Measurements from ENCODE around the gene REG1B.

REG1B gene, protein sequence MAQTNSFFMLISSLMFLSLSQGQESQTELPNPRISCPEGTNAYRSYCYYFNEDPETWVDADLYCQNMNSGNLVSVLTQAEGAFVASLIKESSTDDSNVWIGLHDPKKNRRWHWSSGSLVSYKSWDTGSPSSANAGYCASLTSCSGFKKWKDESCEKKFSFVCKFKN

DNA sequence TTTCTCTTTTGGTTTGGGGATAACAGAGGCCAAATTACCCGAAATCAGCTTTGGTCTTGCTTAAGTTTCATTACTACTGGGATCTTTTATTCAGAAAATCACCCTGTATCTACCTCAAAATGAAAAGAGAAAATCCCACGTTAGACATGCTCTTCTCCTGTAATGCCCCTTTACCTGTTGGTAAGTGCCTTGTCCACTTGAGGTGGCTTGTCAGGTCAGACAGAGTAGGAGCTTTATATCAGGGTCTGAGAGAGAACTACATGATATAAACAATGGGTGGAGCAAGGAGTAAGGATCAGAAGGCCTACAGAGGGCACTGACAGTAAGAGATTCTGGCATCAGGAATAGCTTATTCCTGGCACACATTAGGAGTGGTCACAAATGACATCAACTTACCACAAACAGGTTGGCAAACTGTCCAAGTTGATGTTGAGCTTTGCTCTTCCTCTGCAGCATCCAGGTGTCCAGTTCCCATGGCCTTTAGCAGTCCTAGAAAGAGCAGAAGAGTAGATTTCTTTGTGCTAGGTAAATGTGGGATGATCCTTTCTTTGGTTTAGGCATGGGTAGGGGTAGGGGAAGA lies at the start of gene REG1B:
REG1B (minus strand) TSS at position 209 of the 580 bp plus-strand sequence. CDS start 381 bp downstream, outside the sequence.
- no peak within 1 kb of the TSS for H3K27ac Mint-ChIP-seq
- no peaks in the 10 kb centered on the region for H3K36me3 Mint-ChIP-seq
- no peak within 1 kb of the TSS for H3K4me3 Mint-ChIP-seq
- ATAC-seq, result no peak
- H3K9me3 Mint-ChIP-seq, result no peaks in the 10 kb centered on the region
- no peaks in the 10 kb centered on the region for H3K4me1 Mint-ChIP-seq
- no peaks in the 10 kb centered on the region for H3K27me3 Mint-ChIP-seq

DNA sequence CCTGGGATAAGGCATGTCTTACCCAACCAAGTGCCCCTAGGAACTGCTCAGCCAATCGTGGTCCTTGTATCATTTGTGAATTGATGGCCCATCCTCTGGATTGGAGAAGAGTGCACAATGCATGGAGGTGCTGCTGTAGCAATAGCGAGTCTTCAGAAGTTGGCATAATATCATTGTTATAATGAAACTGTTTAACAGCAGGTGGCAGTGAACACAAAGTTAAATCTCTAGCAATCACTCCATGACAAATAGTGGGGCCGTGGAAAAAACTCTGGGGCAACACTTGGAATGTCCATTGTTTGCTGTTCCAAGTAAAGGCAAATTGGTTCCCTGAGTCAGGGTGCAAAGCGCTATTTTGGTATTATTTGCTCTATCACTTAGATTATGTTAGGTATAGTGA lies 43.9 kb upstream of the REG1B start:
- Mint-ChIP-seq H3K9me3 (peaks cover 3% of the 10 kb centered on the region), H3K36me3 (no peaks in the 10 kb centered on the region), H3K27me3 (no peaks in the 10 kb centered on the region), H3K4me1 (no peaks in the 10 kb centered on the region), H3K27ac (no peak overlapping the region), H3K4me3 (no peak overlapping the region)
- no peak for ATAC-seq

DNA sequence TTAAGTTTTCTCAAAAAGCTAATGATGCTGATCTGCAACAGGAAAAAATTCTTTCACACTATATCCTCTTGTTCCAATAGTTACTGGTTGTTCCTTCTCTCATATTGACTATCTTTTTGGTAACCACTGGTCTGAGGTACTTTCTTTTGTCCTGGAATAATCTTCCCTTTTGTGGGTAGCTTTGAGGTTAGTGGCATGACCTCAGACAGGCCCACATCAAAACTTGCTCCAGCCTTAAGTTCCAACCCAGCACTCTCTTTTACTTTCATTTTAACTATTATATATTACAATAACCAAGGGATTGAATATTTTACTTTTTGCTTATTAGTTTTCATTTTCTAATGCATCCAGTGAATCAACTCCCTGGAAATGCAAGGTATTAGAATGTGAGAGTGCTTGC lies 42.0 kb upstream of the REG1B start:
- Mint-ChIP-seq H3K36me3 (no peaks in the 10 kb centered on the region), H3K4me1 (no peaks in the 10 kb centered on the region), H3K27ac (no peak overlapping the region), H3K27me3 (no peaks in the 10 kb centered on the region), H3K9me3 (peaks cover 3% of the 10 kb centered on the region), H3K4me3 (no peak overlapping the region)
- ATAC-seq, result no peak

DNA sequence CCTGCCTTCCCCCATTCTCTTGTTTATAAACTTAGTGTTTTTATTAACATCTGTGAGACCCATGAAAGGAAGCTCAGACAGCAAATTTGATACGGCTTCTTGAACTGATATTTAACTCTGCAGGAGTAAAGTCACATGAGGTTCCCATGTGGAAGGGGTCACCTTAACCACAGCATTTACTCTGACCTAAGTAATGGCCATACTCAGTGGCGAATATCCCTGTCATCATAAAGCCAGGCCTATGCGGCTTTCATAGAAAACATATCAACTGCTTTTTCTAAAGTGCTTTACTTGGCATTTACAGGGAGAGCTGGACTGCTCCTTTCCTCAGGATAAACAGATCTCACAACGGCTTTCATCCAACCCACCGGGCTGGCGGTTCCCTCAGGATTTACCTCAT lies 41.5 kb upstream of the REG1B start:
- Mint-ChIP-seq H3K36me3 (no peaks in the 10 kb centered on the region), H3K27me3 (no peaks in the 10 kb centered on the region), H3K9me3 (peaks cover 3% of the 10 kb centered on the region), H3K4me3 (no peak overlapping the region), H3K4me1 (no peaks in the 10 kb centered on the region), H3K27ac (no peak overlapping the region)
- no peak for ATAC-seq

DNA sequence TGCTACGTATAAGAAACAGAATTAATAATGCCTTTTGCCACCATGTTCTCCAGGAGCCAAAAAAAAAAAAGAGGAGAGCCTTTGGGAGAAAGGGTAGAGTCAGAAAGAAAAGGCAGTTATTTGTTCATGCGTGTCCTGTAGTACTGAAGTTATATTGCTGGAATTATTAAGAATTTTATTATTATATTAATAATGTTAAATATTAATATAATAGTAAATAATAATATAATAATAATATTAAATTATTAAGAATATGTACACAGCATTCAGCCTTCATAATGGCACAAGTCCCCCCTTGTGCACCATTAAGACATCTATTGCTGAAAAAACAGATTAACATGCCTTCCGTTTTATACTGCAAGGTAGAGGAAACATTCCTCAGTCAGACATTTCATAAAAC lies 40.6 kb upstream of the REG1B start:
- peaks cover 3% of the 10 kb centered on the region for H3K9me3 Mint-ChIP-seq
- H3K27ac Mint-ChIP-seq, result no peak overlapping the region
- no peaks in the 10 kb centered on the region for H3K4me1 Mint-ChIP-seq
- H3K36me3 Mint-ChIP-seq, result no peaks in the 10 kb centered on the region
- ATAC-seq, result no peak
- no peaks in the 10 kb centered on the region for H3K27me3 Mint-ChIP-seq
- H3K4me3 Mint-ChIP-seq, result no peak overlapping the region

DNA sequence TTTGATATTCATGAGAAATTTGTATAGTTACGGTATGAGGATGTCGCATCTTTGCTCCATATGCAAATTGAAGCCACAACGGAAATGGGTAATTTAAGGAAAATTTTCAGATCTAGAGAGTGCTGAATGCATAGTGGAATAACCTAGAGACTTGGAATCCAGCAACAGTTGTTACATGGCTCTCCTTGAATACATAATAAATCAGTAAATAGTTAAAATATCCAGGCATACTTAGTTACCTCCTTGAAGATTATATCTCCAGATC lies 37.9 kb upstream of the REG1B start:
- no peaks in the 10 kb centered on the region for H3K4me1 Mint-ChIP-seq
- H3K4me3 Mint-ChIP-seq, result no peak overlapping the region
- no peak for ATAC-seq
- no peak overlapping the region for H3K27ac Mint-ChIP-seq
- no peaks in the 10 kb centered on the region for H3K27me3 Mint-ChIP-seq
- no peaks in the 10 kb centered on the region for H3K36me3 Mint-ChIP-seq
- H3K9me3 Mint-ChIP-seq, result peaks cover 3% of the 10 kb centered on the region

DNA sequence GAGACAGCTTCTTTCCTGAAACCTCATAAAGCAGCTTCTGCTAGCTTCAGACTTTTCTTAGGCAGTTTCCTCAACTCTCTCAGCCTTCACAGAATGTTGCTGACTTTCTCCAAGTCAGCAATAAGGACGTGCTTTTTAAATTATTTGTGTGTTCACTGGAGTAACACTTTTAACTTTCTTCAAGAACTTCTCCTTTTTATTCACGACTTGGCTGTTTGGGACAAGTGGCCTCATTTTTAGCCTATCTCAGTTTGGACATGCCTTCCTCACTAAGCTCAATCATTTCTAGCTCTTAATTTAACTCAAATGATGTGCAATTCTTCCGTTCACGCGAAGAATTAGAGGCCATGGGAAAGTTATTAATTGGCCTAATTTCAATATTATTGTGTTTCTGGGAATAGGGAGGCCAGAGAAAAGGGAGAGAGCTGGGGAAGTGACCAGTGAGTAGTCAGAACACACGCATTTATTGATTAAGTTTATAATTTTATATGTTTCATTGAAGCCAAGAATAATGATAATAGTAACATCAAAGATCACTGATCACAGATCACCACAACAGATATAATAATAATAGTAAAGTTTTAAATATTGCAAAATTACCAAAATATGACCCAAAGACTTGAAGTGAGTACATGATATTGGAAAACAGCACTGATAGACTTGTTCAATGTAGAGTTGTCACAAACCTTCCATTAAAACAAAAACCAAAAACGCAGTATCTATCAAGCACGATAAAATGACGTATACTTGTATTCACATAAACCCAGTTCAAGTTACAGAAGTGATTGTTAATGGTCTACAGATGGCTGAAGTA lies 37.3 kb upstream of the REG1B start:
- no peak for ATAC-seq
- Mint-ChIP-seq H3K36me3 (no peaks in the 10 kb centered on the region), H3K27me3 (no peaks in the 10 kb centered on the region), H3K4me3 (no peak overlapping the region), H3K4me1 (no peaks in the 10 kb centered on the region), H3K27ac (no peak overlapping the region), H3K9me3 (peaks cover 3% of the 10 kb centered on the region)

DNA sequence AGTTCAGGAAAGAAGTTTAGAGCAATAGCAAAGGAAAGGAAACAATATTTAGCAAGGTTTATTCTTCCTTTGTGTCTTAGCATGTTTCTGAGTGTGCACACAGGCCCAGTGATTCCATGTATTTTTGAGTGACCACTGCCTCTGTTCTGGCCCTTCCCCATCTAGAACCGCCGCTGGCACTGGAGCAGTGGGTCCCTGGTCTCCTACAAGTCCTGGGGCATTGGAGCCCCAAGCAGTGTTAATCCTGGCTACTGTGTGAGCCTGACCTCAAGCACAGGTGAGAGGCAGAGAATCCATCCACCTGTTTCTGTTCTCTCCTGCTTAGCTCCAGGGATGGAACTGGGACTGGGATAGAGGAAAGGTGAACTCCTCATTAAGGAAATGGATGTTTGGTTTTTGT lies 34.9 kb upstream of the REG1B start:
- no peak for ATAC-seq
- H3K27ac Mint-ChIP-seq, result no peak overlapping the region
- H3K27me3 Mint-ChIP-seq, result no peaks in the 10 kb centered on the region
- no peak overlapping the region for H3K4me3 Mint-ChIP-seq
- no peaks in the 10 kb centered on the region for H3K36me3 Mint-ChIP-seq
- no peaks in the 10 kb centered on the region for H3K4me1 Mint-ChIP-seq
- H3K9me3 Mint-ChIP-seq, result no peaks in the 10 kb centered on the region

DNA sequence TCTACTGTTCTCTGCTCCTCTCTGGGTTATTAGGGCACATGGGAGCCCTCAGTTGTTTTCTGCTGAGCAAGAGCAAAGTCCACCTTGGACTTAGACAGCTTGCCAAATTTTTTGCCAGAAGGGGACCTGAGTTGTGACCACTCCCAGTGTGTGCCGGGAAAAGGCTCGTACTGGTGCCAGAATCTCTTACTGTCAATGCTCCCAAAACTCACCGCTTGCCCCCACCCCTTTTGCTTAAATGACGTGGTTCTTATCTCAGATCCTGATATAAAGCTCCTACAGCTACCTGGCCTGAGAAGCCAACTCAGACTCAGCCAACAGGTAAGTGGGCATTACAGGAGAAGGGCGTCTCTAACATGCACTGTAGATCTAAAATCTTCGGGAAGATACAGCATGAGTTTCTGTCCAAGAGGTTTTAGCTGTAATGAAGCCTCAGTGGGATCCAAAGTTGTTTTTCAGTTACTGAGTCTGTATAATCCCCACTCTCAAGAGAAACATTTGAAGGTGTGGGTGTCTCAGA lies 32.5 kb upstream of the REG1B start, which contains the start of gene REG1A:
REG1A (plus strand) TSS at position 295 of the 520 bp plus-strand sequence. CDS start 374 bp downstream, outside the sequence.
- no peak within 1 kb of the TSS for H3K27ac Mint-ChIP-seq
- no peaks in the 10 kb centered on the region for H3K27me3 Mint-ChIP-seq
- no peak for ATAC-seq
- H3K9me3 Mint-ChIP-seq, result no peaks in the 10 kb centered on the region
- no peak within 1 kb of the TSS for H3K4me3 Mint-ChIP-seq
- H3K36me3 Mint-ChIP-seq, result no peaks in the 10 kb centered on the region
- H3K4me1 Mint-ChIP-seq, result no peaks in the 10 kb centered on the region

DNA sequence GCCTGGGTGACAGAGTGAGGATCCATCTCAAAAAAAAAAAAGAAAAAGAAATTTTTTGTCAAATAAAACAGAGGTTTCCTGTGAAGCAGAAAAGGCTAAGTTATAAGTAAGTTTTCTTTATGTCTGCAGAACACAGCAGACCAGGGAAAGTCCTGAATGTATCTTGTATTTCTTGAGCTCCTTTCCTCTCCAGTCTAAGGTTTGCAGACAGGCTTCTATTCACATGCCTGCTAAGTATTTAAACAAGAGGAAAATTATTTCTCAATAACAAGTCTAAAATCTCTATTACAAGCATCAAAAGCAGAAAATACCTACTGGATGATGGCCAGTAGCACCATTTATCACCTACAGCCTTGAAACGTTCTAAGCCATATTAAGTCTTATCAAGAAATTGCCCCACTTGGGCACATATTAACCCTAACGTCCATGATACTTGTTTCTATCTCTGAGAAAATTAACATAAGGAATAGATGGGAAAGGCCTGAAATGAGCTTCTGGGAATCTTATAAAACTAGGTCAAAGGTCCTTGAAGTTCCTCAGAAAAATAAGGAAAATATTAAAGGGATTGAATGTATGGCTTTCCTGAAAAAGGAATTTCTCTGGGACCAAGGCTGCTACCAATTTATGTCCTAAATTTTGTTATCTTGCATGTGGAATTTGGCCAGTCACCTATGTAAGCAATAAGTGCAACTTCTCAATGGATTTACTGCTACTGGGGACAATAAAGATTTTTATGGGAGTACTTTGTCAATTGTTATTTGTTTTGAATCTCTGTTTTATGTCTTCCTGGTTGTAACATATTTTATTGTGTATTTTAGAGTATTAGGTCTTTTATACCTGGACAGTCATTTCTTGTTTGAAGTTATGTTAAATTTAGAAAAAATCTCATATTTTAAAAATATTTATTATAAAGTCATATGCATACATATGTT lies 29.5 kb upstream of the REG1B start:
- H3K27ac Mint-ChIP-seq, result no peak overlapping the region
- no peaks in the 10 kb centered on the region for H3K27me3 Mint-ChIP-seq
- H3K4me3 Mint-ChIP-seq, result no peak overlapping the region
- no peaks in the 10 kb centered on the region for H3K36me3 Mint-ChIP-seq
- no peak for ATAC-seq
- peaks cover 4% of the 10 kb centered on the region for H3K9me3 Mint-ChIP-seq
- H3K4me1 Mint-ChIP-seq, result no peaks in the 10 kb centered on the region

DNA sequence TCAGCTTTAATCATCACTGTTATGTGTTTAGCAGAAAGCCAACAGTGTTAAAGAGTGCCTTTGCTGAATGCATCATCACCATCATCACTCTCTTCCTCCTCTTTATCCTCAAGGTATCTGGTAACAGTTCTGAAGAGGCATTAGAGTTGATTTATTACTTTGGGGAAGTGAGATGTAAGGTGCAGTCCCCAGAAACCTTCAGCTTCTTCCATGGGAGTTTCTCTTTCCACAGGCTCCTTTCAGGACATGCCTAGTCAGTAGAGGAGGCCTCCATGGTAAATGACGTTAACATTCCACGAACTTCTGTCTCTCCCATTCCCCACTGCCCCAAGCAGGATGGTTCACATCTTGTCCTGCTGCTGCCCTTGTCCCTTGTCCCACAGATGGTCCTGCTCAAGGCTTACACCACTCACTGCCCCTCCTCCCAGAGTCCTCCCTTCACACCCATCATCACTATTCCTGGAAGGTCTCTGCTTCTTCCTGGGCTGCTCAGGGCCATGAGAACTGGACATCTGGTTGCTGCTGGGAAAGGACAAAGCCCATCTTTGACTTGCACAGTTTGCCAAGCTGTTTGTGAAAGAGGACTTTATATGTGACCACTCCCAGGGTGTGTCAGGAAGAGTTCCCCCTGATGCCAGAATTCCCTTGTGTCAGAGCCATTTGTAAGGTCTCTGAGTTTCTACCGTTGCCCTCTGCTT lies 27.2 kb upstream of the REG1B start:
- Mint-ChIP-seq H3K9me3 (peaks cover 4% of the 10 kb centered on the region), H3K27ac (no peak overlapping the region), H3K4me1 (no peaks in the 10 kb centered on the region), H3K4me3 (no peak overlapping the region), H3K27me3 (no peaks in the 10 kb centered on the region), H3K36me3 (no peaks in the 10 kb centered on the region)
- no peak for ATAC-seq

DNA sequence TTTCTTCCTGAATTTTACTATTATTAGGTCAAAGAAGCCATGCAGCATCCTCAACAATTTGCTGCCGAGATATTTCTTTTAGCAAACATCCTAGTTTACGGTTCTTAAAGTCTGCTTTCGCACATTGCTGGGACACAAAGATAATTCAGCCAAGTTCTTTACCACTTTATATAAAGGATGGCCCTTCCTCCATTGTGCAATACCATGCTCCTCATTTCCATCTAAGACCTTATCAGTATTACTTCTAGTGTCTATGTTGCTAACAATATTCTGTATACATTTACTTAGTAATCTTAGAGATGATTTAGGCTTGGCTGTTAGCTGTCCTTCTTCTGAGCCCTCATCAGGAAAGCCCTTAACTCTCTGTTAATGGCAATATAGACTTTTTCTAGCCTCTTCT lies 24.5 kb upstream of the REG1B start:
- Mint-ChIP-seq H3K27me3 (no peaks in the 10 kb centered on the region), H3K4me1 (no peaks in the 10 kb centered on the region), H3K27ac (no peak overlapping the region), H3K36me3 (no peaks in the 10 kb centered on the region), H3K4me3 (no peak overlapping the region), H3K9me3 (peaks cover 4% of the 10 kb centered on the region)
- ATAC-seq, result no peak

DNA sequence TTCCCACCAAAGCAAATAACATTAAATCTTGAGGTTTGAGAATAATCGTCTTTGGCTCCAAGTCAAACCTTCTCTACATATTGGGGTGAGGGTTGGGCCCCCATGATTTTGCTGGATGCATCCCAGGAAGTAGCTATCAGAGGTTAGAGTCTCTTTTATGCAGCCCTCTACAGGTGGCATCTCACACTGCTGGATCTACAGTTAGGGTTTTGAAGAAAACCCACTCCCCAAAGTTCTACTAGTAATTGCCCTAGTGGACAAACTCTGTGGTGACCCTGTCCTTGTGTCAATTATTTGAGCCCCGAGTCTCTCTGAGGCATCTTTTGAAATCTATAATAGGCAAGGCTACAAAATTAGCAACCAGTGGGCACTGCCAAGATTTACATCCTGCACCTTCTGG lies 17.5 kb upstream of the REG1B start:
- no peaks in the 10 kb centered on the region for H3K27me3 Mint-ChIP-seq
- no peak for ATAC-seq
- H3K4me3 Mint-ChIP-seq, result no peak overlapping the region
- no peak overlapping the region for H3K27ac Mint-ChIP-seq
- H3K4me1 Mint-ChIP-seq, result no peaks in the 10 kb centered on the region
- H3K9me3 Mint-ChIP-seq, result peaks cover 7% of the 10 kb centered on the region
- H3K36me3 Mint-ChIP-seq, result no peaks in the 10 kb centered on the region

DNA sequence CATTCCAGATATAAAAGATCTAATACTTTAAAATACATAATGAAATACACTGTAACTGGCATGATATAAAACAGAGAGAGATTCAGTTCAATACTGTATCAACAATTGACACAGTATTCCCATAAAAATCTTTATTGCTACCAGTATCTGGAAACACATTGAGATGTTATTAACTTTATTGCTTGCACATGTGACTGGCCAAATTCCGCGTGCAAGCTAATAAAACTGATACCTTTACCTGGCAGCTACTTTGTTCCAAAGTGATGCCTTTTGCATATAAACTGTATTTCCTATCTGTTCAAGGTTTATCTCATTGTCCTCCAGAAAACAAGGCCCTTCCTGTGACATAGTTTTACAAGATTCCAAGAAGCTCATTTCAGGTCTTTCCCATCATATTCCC lies 15.4 kb upstream of the REG1B start:
- no peaks in the 10 kb centered on the region for H3K27me3 Mint-ChIP-seq
- no peak for ATAC-seq
- peaks cover 9% of the 10 kb centered on the region for H3K9me3 Mint-ChIP-seq
- no peaks in the 10 kb centered on the region for H3K36me3 Mint-ChIP-seq
- H3K4me1 Mint-ChIP-seq, result no peaks in the 10 kb centered on the region
- H3K4me3 Mint-ChIP-seq, result no peak overlapping the region
- H3K27ac Mint-ChIP-seq, result no peak overlapping the region

DNA sequence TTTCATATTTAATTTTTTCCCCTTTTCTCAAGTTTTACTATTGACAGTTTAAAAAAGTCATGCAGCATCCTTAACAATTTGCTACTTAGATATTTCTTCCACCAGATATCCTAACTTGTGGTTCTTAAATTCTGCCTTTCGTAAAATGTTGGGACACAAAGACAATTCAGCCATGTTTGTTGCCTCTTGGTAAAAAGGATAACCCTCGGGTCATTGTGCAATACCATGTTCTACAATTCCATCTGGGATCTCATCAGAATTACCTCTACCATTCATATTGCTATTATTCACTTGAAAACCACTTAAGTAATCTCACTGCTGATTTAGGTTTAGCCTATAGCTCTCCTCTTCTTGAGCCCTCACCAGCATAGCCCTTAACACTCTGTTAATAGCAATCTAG lies 13.2 kb upstream of the REG1B start:
- no peak for ATAC-seq
- Mint-ChIP-seq H3K4me1 (no peaks in the 10 kb centered on the region), H3K4me3 (no peak overlapping the region), H3K9me3 (peaks cover 13% of the 10 kb centered on the region), H3K27me3 (no peaks in the 10 kb centered on the region), H3K27ac (no peak overlapping the region), H3K36me3 (no peaks in the 10 kb centered on the region)
